ENCODE results near the gene GNG2. TPM values are rescaled to one million over a fixed set of nuclear protein-coding genes. Genes with fewer than 3 reads are reported as not detected.

The GNG2 gene
- total RNA-seq, 1 donor, result 4.3 TPM

DNA sequence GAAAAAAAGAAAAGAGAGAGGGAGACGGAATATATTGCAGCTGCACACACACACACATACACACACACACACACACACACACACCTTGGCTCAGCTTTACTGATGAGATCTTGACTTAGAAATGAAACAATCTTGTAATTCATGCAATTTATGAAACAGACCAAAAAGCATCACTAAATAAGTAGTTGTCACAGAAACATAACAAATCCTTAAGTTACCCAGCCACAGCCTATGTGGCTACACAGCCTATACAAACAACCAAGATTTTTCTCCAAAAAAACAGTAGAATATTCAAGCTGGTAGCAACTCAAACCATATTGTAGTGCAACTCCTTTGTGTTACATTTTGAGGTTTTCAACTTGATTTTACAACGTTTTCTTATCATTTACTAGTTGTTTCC, 37.9 kb upstream of the GNG2 start:
- TF ChIP-seq, protein P1, sequence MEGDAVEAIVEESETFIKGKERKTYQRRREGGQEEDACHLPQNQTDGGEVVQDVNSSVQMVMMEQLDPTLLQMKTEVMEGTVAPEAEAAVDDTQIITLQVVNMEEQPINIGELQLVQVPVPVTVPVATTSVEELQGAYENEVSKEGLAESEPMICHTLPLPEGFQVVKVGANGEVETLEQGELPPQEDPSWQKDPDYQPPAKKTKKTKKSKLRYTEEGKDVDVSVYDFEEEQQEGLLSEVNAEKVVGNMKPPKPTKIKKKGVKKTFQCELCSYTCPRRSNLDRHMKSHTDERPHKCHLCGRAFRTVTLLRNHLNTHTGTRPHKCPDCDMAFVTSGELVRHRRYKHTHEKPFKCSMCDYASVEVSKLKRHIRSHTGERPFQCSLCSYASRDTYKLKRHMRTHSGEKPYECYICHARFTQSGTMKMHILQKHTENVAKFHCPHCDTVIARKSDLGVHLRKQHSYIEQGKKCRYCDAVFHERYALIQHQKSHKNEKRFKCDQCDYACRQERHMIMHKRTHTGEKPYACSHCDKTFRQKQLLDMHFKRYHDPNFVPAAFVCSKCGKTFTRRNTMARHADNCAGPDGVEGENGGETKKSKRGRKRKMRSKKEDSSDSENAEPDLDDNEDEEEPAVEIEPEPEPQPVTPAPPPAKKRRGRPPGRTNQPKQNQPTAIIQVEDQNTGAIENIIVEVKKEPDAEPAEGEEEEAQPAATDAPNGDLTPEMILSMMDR (IDR thresholded peaks at IDR 0.05; ENCODE audit: insufficient read depth, low read depth, low read length), result no peak
- DNase-seq (ENCODE audit: low read depth), result no peak
- H3K4me3 ChIP-seq (ENCODE audit: low read depth, low read length), result no peak overlapping the region

DNA sequence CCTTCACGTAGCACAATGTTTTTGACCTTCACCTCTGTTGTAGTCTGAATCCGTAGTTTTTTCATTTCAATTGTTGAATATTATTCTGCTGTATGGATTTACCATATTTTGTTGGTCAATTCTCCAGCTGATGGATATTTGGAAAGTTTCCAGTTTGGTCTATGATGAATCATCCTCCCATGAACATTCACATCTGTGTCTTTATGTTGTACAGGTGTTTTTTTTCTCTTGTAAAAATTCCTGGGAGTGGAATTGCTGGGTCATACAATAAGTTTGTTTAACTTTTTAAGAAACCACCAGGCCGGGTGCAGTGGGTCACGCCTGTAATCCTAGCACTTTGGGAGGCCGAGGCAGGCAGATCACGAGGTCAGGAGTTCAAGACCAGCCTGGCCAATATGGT, 36.7 kb upstream of the GNG2 start:
- DNase-seq (ENCODE audit: low read depth), result peak; percentile 66
- TF ChIP-seq, protein P1 (IDR thresholded peaks at IDR 0.05; ENCODE audit: insufficient read depth, low read depth, low read length), result no peak
- H3K4me3 ChIP-seq (ENCODE audit: low read depth, low read length), result no peak overlapping the region

DNA sequence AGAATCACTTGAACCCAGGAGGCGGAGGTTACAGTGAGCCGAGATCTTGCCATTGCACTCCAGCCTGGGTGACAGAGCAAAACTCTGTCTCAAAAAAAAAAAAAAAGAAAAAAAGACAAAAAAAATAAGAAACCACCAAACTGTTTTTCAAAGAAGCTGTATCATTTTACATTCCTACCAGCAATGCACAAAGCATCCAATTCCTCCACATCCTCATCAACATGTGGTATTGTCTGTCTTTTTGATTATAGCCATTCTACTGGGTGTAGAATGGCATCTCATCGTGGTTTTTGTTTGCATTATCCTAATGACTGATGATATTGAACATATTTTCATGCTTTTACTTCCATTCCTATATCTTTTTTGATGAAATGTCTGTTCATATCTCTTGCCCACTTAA, 36.2 kb upstream of the GNG2 start:
- DNase-seq (ENCODE audit: low read depth), result no peak
- TF ChIP-seq, protein P1 (IDR thresholded peaks at IDR 0.05; ENCODE audit: insufficient read depth, low read depth, low read length), result no peak
- no peak overlapping the region for H3K4me3 ChIP-seq (ENCODE audit: low read depth, low read length)

DNA sequence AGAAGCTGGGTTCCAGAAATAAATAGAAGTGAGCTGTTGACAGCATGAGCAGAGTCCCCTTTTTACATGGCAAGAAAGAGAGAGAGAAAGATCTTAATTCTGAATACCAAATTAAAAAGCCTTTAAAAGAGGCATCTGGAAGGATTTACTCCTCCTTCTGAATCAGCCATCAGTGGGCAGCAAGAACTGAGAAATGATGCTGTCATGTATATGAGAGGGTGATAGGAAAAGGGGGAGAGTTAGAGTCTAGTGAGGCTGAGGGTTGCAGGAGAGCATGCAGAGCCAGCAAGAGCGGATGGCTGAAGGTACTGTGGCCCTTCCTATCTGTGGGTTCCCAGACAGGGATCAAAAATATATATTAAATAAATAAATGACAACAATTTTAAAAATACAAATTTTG, 34.5 kb upstream of the GNG2 start:
- H3K4me3 ChIP-seq (ENCODE audit: low read depth, low read length), result no peak overlapping the region
- no peak for DNase-seq (ENCODE audit: low read depth)
- TF ChIP-seq, protein P1 (IDR thresholded peaks at IDR 0.05; ENCODE audit: insufficient read depth, low read depth, low read length), result no peak

DNA sequence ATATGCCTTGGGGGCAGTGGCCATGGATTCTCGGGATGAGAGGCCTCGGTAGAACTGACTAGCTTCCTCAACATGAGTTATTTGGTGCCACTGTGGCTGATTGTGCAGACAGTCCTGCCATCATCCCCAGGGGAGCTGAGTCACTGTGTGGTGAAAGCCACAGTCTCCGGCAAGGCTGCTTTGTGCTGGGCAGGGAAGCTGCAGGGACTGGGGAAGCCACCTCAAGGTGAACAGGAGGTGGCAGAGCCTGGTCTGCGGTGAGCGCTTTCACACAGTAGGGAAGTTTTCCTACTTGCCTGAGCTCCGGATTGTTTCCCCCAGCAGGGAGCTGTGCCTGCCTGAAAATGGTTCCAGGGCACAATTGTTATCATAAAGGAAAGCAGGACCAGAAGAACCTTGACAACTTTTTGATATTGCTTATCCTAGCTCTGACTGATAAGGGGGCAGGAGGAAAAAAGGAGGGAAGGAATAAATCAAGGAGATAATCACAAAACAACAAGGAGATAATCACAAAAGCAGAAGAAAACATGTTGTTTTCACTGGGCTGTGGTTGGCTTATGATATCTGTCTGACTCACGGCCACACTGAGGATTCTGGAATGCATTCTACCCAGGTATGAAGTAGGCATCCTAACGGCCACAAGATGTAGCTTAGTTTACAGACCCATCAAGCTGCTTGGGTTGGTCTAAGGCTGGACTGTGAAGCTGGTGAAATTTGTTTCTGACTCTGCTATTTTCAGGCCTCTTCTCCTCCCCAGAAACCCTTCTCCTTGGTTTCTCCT, 32.2 kb upstream of the GNG2 start:
- no peak overlapping the region for H3K4me3 ChIP-seq (ENCODE audit: low read depth, low read length)
- TF ChIP-seq, protein P1 (IDR thresholded peaks at IDR 0.05; ENCODE audit: insufficient read depth, low read depth, low read length), result no peak
- DNase-seq (ENCODE audit: low read depth), result no peak

DNA sequence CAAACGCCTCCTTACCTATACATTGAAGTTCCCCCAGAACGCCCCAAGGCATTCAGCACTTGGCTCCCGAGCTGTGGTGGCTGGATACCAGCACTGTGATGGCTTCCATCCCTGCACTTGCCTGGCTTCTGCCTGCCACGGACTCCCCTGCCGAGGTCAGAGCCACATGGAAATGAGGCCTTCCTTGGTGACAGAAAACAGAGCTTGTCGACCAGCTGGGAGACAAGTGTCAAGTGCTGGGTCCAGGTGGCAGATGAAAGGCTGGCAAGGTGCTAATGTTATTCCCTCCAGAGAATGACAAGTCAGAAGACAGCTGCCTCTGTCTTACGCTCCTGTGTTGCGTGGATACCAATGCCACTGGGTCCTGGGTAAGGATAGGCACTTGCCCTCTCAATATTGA, 26.2 kb upstream of the GNG2 start:
- DNase-seq (ENCODE audit: low read depth), result no peak
- no peak overlapping the region for H3K4me3 ChIP-seq (ENCODE audit: low read depth, low read length)
- TF ChIP-seq, protein P1 (IDR thresholded peaks at IDR 0.05; ENCODE audit: insufficient read depth, low read depth, low read length), result no peak

DNA sequence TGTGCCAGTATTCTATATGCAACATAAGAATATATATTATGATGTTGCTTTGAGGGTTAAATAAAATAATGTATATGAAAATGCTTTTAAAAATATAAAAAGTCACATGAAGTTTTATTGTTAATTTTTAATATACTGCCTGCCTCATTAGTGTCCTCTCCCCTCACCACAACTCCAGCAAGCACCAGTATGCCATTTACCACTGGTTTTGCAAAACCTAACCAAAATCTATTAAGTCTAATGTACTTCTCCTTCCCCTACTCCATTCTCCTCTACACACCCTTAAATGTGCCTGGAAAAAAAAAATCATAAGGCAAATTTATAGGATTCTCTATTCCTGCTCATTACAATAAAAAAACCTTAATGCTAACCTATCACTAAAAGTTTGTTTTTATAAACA, 24.0 kb upstream of the GNG2 start:
- no peak overlapping the region for H3K4me3 ChIP-seq (ENCODE audit: low read depth, low read length)
- TF ChIP-seq, protein P1 (IDR thresholded peaks at IDR 0.05; ENCODE audit: insufficient read depth, low read depth, low read length), result no peak
- DNase-seq (ENCODE audit: low read depth), result no peak

All from fibroblast of villous mesenchyme (primary cell).